COLO829 (cell line): ENCODE measurements around the gene TTC9B.
A peak's percentile ranks its signal among the peaks of the same experiment; 100 is the strongest.
"Not testable (repeated sequence)": the region's sequence is repeated elsewhere in the genome, so short reads cannot be mapped to it uniquely, and the experiment has no call there.

Experiments
- DNase-seq: peaks from one replicate; pipeline ENCODE4 v3.0.0; 2012; ENCODE audit warnings: low spot score

TTC9B gene

DNA sequence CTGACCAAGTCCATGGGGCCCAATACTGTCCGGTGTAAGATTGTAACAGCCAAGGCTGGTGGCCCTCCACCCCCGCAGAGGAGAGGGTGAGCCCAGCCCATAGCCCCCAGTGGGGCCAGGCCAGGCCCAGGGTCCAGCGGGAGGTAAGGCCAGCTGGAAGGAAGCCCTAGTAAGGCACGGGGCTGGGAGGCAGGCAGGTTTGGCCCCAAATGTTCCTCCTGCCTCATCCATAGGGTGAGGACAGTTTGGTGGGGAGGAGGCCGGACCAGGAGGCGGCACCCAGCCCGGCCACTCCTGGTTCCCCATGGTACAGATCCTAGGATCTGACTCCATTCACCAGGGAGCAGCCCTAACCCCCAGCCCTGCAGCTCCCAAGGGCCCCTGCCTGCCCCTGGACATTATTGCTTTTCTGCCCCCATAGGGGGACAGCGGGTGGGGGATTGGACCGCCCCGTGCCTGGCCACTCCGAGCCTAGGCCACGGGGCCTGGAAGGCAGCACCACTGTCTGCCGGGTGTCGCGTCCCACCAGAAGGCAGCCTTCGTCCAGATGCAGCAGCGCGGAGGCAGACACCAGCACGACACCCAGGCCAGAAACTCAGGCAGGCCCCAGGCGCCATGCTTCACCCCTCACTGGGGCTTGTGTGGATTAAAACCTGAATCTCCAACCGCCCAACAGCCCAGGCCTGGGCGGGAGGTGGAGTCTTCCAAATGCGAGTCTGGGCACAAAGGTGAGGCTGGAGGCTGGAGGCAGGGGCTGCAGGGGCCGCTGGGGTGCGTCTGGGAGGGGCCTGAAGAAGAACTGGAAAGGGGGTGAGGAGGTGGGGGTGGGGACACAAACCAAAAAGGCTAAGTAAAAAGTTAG lies 15.0 kb upstream of the TTC9B start:
- no peak for DNase-seq

DNA sequence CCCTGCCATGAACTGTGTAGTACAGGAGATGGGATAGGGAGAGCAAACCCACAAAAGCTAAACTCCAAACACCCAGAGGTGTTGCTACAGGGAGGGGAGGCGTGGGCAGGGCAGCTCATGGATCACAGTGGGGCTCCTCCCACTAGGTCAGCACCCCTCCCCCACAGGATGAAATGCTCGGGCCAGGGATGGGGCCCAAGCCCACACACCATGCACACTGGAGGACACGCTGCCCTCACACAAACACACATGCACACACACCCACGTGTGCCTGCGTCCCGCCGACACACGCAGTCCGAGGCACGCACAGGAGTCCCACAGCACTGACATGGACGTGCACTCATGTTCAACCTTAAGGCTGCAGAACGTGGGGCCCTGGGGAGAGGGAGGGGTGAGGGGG lies 14.3 kb upstream of the TTC9B start:
- DNase-seq, result no peak

DNA sequence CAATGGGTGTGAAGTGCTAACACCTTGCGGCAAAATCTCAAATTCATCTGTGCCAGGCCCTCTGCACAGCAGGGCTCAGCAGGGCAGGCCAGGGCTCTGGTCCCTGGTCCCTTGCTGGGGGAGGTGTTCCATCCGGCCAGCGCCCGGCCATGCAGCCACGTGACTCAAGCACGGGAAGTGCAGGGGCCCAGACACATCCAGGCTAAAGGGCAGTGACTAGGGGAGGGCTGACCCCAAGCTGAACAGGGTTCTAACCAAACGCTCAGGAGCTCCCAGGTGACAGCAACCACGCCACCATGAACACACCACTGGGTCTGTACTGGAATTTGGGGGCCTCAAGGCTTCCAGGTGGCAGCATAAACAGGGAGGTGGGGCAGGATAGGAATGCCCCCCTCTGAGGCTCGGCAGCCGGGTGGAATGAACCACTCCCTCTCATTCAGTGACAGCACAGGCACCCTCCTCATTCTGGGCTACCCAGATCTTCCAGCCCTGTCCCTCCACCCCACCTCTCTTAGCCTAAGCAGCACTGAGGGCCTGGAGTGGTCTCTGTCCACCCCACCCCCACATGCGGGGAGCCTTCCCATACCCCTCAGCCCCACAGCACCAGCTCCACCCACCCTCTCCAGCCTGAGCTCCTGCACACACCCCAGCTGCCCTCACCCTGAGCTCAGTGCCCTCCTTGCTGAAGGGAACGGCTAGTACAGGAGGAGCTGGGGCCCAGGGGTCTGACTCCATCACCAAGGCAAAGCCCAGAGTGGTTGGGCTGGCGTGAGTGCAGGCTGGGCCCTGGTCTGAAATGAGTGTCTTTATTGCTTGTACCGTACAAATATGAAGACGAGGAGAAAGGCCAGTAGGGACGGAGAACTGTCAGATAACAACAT lies 13.6 kb upstream of the TTC9B start:
- peak; percentile 38 for DNase-seq

DNA sequence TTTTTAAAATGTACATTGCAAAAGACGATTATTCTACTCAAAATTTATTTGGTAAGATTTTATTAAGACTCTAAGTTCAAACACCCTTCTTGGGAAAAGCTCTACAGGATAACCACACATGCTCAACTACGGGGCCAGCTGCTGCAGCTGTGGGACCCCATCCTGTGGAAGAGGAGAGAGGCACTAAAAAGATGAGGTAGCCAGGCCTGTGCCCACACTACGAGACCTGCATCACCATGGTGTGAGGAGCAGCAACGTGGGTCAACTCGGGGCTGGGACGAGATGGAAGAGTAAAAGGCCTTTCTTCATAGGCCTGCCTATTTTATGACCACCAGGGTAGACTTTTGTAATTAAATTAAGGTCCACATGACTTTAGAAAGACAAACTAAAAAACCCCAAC lies 12.9 kb upstream of the TTC9B start:
- no peak for DNase-seq

DNA sequence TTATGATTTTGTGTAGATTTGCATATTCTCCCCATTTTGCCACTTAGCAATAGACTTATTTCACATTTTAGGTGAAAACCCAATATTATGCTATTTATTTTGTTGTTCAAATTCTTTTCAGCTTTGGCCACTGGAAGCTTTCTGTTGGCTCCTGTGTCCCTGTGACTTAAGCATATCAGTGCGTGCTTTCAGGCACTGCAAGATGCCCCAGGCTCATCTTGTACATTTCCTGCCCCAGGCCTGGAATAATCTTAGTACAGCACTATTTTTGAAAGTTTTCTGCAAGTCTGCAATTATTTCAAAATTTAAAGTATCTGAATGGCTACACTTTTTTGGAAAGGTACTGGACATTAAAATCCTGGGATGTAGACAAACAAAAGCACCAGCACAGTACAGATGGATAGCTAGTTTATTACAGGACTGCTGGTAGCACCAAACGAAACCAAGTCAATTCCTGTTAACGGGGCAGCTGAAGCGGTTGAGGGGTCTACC lies 11.8 kb upstream of the TTC9B start:
- no peak for DNase-seq

DNA sequence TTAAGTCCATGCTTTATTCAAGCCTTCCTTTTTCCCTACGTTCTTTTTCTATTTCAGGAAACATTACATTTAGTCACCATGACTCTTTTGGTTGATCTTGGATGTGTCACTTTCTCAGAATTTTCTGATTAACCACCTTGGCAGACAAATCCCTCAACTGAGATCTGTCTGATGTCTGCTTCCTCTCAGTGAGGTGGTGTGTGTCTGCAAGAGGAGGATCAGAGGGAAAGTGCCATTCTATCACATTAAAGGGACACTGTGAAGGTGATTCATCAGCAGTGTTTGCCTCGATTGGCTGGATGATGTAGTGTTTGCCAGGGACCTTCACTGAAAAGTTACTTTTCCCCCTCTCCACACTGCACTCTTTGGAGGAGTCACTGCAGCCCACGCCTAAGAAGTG lies 11.3 kb upstream of the TTC9B start:
- no peak for DNase-seq

DNA sequence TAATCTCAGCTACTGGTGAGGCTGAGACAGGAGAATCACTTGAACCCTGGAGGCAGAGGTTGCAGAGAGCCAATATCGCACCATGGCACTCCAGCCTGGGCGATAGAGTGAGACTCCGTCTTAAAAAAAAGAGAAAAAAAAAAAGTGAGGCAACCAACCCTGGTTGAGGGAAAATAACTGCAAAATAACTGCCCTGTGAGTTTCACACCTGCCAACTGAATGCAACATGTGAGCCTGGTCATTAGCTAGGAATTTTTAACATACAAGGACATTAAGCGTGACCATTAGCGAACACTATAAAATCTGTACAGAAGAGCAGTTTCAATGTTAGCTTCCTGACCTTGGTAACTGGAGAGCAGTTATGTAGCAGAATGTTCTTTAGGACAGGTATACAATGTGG lies 10.7 kb upstream of the TTC9B start:
- no peak for DNase-seq

DNA sequence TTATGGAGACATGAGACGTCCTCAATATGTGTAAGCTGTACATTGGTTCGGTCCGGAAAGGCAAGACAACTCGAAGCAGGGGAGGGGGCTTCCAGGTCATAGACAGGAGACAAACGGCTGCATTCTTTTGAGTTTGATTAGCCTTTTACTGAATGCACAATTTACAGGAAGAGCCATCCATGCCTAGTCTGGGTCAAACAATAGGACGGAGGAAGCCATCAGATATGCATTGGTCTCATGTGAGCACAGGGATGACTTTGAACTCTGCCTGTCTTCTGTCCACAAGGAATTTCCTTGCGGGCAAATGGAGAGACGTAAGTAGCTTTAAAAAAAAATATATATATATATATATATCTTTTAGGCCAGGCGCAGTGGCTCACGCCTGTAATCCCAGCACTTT lies 10.2 kb upstream of the TTC9B start:
- DNase-seq, result no peak

DNA sequence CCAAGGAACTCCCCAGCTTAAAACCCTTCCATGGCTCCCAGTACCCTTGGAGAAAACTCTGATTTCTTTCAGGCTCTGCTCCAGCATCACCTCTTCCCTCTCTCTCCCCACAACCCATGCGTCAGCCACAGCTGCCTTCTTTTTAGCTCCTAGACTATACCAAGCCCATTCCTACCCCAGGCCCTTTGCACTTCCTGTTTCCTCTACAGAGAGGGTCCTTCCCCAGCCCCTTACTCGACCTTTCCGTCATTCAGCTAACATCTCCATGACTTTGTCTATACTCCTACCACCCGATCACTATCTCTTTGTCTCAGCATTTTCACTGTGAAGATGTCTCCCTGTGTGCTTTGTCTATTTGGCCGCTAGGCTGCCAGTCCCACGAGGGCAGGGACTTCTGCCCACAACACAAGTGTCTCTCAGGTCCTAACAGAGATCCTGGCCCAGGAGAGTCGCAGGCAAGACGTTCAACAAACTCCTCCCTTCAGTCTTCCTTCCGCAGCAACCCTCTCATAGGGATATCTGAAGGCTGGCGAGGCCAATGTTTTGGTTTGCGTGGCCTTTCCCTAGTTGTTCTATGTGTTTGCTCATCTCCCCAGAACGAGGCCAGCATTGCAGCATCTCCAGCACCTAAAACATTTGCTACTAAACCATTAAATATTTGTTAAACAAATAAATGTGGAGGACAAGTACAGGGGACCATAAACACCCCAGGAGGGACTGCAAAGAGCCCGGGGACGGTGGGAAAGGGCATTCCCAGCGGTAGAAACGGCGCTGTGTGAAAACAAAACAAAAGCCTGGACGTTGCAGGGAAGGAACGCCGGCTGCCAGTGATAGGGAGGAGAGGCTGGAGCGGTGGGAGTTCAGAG lies 7.5 kb upstream of the TTC9B start:
- no peak for DNase-seq

DNA sequence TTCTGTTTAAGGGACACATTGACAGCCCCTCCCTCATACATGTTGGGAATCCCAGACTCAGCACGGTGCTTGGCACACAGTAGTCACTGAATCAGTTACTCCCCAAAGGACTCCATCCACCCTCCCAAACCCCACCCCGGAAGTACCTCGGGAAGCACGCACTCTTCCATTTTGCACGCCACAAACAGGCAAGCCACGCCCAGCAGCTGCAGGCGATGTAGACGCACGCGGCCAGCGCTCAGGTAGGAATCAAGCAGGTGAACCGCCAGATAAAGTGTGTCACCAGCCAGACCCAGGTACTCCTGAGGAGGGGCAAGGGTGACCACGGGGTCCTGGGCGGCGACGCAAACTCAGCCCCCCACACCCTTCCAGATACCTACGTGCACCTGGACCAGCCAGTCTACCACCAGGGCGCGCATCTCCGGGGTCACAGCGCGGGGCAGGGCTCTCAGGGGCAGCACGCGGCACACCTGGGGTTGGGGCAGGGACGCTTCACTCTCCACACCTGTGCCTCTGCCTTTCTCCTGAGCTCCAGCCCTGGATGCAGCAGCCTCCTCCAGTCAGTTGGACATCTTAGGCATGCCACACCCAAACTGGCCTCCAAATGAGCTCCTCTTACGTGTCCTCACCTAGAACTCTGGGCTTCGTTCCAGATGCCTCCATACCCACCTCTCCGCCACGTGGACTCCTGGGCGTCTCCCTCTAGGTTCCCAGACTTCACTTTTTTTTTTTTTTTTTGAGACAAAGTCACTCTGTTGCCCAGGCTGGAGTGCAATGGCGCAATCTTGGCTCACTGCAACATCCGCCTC lies 6.4 kb upstream of the TTC9B start:
- no peak for DNase-seq

DNA sequence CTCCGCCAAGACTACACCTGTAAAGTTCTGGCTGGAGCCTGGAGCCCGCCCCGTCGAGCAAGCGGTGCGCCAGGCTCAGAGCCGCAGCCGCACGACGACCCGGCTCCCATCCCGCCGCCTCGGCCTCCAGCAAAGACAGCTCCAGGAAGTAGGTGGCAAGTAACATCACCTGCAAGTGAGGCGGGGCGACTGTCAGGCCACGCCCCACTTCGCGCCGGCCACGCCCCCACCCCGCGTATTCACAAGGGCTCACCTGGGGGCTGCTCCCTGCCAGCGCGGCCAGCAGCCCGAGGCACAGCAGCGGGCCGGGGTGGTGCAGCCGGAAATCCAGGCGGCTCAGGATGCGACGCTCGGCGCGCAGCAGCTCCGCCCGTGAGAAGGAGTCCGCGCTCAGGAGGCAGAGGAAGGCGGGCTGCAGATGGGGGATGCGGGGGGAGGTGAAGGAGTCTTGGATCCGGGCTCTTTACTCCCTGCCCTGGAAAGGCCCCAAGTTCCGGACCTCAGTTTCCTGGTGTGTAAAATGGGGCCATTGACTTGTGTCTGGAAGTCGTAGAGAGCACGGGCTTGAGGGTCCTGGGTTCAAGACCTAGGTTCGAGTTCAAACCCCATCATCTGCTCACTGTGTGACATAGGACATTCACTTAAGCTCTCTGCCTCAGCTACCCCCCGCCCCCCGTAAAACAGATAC lies 5.1 kb upstream of the TTC9B start:
- DNase-seq, result no peak

DNA sequence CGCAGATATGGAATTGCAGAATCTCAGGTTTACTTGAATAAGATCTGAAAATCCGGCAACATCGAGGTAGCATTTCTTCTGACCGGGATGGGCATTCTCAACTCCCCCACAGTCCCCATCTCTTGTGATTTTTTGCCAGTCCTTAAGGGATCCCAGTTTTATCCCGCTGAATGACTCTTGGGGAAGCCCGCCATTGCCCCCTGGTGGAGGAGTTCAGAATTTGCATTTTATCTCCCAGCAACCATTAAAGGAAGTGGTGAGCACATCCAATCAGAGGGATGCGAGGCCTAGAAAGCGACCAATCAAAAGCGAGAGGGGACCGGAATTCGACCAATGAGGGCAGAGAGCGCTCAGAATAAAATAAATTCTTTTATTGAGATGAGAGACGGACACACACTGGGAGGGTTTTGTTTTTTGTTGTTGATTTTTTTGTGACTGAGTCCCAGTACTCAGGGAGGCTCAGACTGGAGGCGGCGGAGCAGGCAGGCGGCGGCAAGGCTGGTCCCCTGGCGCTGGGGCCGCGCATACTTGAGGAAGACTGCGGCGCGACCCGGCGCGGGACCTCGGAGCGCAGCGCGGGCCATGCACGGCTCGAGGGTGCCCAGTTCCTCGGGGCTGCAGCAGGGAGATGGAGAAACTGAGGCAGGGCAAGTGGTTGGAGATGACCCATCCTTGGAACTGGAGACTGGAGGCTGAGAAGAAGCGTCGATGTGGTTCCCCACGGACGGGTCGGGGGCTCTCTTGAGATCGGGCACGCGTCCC lies 3.9 kb upstream of the TTC9B start:
- DNase-seq, result peak; percentile 98

DNA sequence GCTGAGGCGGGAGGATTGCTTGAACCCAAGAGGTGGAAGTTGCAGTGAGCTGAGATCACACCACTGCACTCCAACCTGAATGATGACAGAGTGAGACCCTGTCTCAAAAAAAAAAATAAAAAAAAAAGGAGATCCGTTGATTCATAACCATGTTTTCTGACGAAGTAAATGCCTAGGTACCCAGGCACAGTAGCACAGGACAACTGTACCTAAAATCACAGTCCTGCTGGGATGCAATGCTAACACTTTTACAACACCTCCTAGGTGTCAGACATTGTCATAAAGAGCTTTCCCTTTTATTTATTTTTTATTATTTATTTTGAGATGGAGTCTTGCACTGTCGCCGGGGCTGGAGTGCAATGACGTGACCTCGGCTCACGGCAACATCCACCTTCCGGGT lies 2.5 kb upstream of the TTC9B start:
- DNase-seq, result no peak

DNA sequence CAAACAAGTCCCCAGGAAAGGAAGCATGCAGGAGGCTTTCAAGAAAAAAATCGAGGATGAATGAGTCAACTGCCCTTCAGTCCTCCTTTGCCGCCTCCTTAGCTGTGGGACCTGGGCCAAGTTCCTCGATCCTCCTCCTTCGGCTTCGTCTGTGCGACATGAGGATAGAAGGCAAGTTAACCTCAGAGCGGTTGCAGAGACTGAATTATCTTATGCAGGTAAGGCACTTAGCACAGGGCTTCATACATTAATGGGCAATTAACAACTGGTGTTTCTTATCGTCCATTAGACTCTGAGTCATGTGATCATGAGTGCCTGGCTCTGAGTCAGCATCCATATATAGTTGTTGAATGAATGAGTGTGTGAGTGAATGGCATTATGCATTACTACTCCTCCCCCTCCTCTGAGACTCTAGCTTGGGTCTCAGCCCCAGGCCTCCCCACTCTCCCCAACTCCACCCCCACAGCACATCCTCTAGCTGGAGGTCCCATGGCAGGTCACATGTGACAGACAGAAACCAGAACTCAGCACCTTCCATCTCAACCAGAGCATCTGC lies 1.6 kb upstream of the TTC9B start:
- DNase-seq, result peak; percentile 88

DNA sequence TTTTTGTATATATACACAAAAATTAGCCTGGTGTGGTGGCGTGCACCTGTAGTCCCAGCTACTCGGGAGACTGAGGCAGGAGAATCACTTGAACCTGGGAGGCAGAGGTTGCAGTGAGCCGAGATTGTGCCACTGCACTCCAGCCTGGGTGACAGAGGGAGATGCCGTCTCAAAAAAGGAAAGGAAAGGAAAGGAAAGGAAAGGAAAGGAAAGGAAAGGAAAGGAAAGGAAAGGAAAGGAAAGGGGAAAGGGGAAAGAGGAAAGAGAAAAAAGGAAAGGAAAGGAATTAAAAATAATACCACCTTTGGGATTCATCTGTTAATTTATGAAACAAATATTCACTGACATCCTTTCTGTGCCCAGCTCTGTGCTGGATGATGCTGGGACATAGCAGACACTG lies 845 bp upstream of the TTC9B start:
- not testable (repeated sequence) for DNase-seq

DNA sequence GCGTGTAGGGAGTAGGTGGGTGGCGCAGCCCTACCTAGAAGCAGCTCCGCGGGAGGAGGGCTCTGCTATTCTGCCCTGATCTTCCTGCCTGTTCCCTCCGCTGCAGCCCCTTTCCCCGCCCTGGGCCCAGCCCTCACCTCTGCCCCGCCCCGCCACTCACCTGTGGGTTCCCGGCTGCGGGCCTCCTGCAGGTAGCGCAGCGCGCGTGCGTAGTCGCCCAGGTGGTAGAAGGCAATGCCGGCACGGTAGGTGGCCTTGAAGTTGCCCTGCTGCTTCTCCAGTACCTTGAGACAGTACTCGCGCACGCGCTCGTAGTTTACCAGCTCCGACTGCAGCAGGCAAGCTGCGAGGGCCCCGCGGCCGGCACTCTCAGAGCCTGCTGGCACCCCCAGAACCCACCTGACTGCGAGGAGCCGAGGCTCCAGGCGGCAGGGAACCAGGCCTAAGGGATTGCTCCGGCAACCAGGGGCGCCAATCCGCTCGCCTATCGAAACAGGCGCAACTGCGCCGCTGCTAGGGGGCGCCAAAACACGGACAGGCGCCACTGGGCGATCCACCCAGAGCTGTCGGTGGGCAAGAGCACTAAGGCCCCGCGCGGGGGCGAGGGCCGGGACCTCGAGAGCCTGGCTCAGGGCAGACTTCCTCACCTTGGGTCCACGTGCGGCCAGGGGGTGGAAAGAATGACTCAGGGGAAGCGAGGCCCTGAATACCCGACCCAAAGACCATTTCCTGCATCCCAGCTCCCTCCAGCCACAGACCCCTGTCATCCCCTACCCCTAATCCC lies 965 bp downstream of the TTC9B start:
- DNase-seq, result no peak

DNA sequence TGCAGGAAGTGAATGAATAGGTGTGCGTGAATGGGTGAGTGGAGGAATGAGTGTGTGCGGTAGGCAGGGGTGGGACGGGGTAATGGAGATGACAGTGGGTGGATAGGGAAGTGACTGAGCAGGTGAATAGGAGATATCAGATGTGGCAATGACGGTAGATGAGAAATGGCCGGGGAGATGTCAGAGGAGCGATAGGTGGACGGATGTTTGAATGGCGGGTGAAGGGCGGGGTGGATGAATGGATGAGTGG lies 1.5 kb downstream of the TTC9B start:
- no peak for DNase-seq

DNA sequence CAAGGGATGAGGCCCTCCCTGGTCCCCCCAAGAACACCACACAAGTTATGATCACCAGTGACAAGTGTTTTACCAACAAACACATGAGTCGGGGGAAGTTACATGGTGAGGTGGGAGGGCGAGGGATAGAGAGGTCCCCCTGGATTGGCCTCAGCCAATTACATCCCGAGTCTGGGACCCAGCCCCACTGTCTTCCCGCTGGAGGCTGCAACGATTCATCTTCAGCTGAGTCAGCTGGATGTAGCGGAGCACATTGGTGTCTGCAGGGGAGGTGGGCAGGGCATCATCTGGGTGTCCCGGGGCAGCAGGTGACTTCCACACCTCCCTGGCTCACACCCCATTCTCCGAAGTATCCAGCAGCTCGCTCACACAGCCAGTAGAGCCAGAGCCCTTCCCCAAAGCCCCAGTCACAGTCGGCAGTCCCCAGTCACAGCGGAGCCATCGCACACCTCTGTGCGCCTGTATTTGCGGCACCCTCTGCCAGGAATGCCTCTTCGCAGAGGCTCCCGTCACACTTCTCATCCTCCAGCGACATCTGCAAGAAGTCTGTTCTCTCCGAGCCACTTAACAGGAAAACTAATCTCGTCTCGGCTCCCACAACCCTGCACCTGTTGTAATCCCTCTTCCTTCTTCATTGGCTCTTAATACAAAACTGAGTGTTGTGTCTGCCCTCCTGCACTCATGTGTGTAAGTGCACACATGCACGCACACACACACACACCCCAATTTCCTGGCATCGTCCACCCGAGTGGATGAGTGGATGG lies 2.0 kb downstream of the TTC9B start:
- no peak for DNase-seq
